Activated CD8-positive, alpha-beta T cell treated with anti-CD3 and anti-CD28 coated beads for 36 hours (primary cell): ENCODE results near the gene COL8A2. TPM values are rescaled to one million over a fixed set of nuclear protein-coding genes. Genes with fewer than 3 reads are reported as not detected.
A peak's percentile ranks its signal among the peaks of the same experiment; 100 is the strongest.

Source experiments
- ATAC-seq: fragments of 200-7000 bp; cut with Tn5 transposase; one replicate; pipeline ENCODE4 v1.10.0; 2021; ENCODE audit warnings: mild to moderate bottlenecking, moderate library complexity
- CTCF ChIA-PET: fragments of 350-600 bp; sonication (Branson Sonifier 250); formaldehyde crosslinking; loops from one replicate; lab custom pipeline; 2021; ENCODE audit warnings: antibody characterized with exemption; lab: Charles Lee
- POLR2A ChIA-PET: fragments of 350-600 bp; sonication (Branson Sonifier 250); formaldehyde crosslinking; loops from one replicate; lab custom pipeline; 2021; ENCODE audit warnings: antibody characterized with exemption; lab: Charles Lee
- DNase-seq: peaks from one replicate; pipeline ENCODE4 v3.0.0-alpha.2; 2020
- H3K27ac Mint-ChIP-seq: one replicate; pipeline ENCODE4 v1.8.0; 2021; ENCODE audit warnings: mild to moderate bottlenecking, mixed read lengths
- H3K27me3 Mint-ChIP-seq: one replicate; pipeline ENCODE4 v1.8.0; 2021; ENCODE audit warnings: mixed read lengths
- H3K36me3 Mint-ChIP-seq: one replicate; pipeline ENCODE4 v1.8.0; 2021; ENCODE audit warnings: low read depth, mixed read lengths
- H3K4me1 Mint-ChIP-seq: one replicate; pipeline ENCODE4 v1.8.0; 2021; ENCODE audit warnings: low read depth, mixed read lengths
- H3K4me3 Mint-ChIP-seq: one replicate; pipeline ENCODE4 v1.8.0; 2021; ENCODE audit warnings: mild to moderate bottlenecking, moderate library complexity, mixed read lengths
- H3K9me3 Mint-ChIP-seq: one replicate; pipeline ENCODE4 v1.8.0; 2021; ENCODE audit warnings: mixed read lengths
- CTCF ChIP-seq: fragments of 200-600 bp; IDR thresholded peaks from one replicate; pipeline ENCODE4 v1.8.0; 2022; ENCODE audit warnings: antibody characterized with exemption, mild to moderate bottlenecking
- intact Hi-C: fragments of 100-400 bp; cut with micrococcal nuclease; formaldehyde crosslinking; loops from one replicate; pipeline ENCODE4 v1.10.0; 2022
- total RNA-seq, 2 experiments: library from RNA; stranded (reverse); gene quantifications; one replicate each; pipeline ENCODE4 v1.2.3, GENCODE V29; 2021

COL8A2 gene
- total RNA-seq, 2 experiments from 2014 or later, result 0.83 to 0.85 TPM

- Mint-ChIP-seq H3K9me3 (no peaks in the 10 kb centered on the region), H3K36me3 (no peaks in the 10 kb centered on the region), H3K27ac (no peak overlapping the region), H3K27me3 (no peaks in the 10 kb centered on the region), H3K4me3 (no peak overlapping the region), H3K4me1 (peaks cover 6% of the 10 kb centered on the region)
- ATAC-seq (no peak), DNase-seq (no peak)
- ChIA-PET CTCF (interaction anchor here (0.6 to 4.8 kb wide), 22 partner anchors 9 to 222 kb away, joined by 3 to 86 read pairs (median 4); partner anchors contain the start of gene TRAPPC3), POLR2A (interaction anchor here (1.8 kb wide), 1 partner anchor 34 kb away, joined by 8 read pairs; no protein-coding TSS in a partner anchor)
- no peak for TF ChIP-seq CTCF
- intact Hi-C loops, result loop anchor here (2.0 kb wide), 1 partner anchor 34 kb away; no protein-coding TSS in a partner anchor
Measured at GRCh38 chr1:36100376-36100775, 24.6 kb downstream of the COL8A2 start.

DNA sequence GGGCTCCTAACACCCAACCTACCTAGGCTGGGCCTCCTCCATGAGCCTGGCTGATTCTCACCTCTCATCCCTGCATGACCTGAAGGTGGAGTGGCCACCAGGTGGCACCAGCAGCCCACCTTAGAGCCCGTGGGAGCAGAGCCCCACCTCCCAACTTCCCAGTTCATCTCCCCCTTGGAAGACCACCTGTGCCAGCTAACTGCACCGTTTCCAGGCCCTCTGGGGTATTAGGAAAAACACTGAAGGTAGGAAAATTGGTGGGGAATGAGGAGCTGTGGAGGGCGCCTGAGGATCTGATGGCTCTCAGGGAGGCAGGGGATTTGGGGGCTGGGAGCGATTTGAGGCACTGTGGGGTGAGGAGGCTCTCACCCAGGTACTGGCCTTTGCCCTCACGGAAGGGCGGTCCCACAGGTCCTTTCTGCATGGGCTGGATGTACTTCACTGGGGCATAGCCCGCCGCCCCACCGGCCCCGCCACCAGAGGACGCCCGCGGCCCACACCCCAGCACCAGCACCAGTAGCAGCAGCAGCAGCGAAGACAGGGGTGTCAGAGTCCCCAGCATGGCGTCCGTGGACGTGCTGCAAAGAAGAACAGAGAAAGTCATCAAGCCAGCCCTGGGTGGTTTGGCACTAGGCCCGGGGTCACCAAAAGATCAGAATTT lies 25.2 kb downstream of the COL8A2 start:
- POLR2A ChIA-PET, result interaction anchor here (1.8 kb wide), 1 partner anchor 35 kb away, joined by 8 read pairs; no protein-coding TSS in a partner anchor
- intact Hi-C loops, result loop anchor here (2.0 to 10.0 kb wide), 2 partner anchors 35 to 185 kb away; no protein-coding TSS in a partner anchor
- peak; percentile 93 for TF ChIP-seq CTCF

GRCh38 chr1:36098650-36099365 lies 26.2 kb downstream of the COL8A2 start:
- no peak overlapping the region for H3K27ac Mint-ChIP-seq
- POLR2A ChIA-PET, result no interaction called here

More for the DNA sequence above, 25.2 kb downstream of the COL8A2 start:
- CTCF ChIA-PET, result interaction anchor here (0.6 to 4.8 kb wide), 21 partner anchors 10 to 222 kb away, joined by 3 to 86 read pairs (median 4); partner anchors contain the start of gene TRAPPC3
- Mint-ChIP-seq H3K27ac (no peak overlapping the region), H3K9me3 (no peaks in the 10 kb centered on the region), H3K4me3 (no peak overlapping the region), H3K36me3 (no peaks in the 10 kb centered on the region), H3K27me3 (no peaks in the 10 kb centered on the region), H3K4me1 (peaks cover 6% of the 10 kb centered on the region)
- ATAC-seq (peak; percentile 92), DNase-seq (peak; percentile 86)

GRCh38 chr1:36097693-36098585 lies 27.1 kb downstream of the COL8A2 start:
- CTCF ChIA-PET, result interaction anchor here (1.2 to 6.9 kb wide), 6 partner anchors 20 to 90 kb away, joined by 3 to 71 read pairs (median 4); partner anchors contain the start of gene TRAPPC3
- Mint-ChIP-seq H3K4me1 (peaks cover 6% of the 10 kb centered on the region), H3K27me3 (no peaks in the 10 kb centered on the region), H3K36me3 (peaks cover 4% of the 10 kb centered on the region), H3K4me3 (no peak overlapping the region), H3K9me3 (no peaks in the 10 kb centered on the region), H3K27ac (no peak overlapping the region)
- POLR2A ChIA-PET, result no interaction called here
- ATAC-seq (no peak), DNase-seq (no peak)
- intact Hi-C loops, result loop anchor here (10.0 kb wide), 1 partner anchor 187 kb away; no protein-coding TSS in a partner anchor
- no peak for TF ChIP-seq CTCF

More at GRCh38 chr1:36098650-36099365, 26.2 kb downstream of the COL8A2 start:
- TF ChIP-seq CTCF, result no peak
- CTCF ChIA-PET, result interaction anchor here (2.7 to 6.9 kb wide), 2 partner anchors 35 to 51 kb away, joined by 12 to 71 read pairs; partner anchors contain the start of gene TRAPPC3
- H3K27me3 Mint-ChIP-seq, result no peaks in the 10 kb centered on the region
- no peaks in the 10 kb centered on the region for H3K9me3 Mint-ChIP-seq
- H3K4me3 Mint-ChIP-seq, result no peak overlapping the region
- no peak for ATAC-seq
- peaks cover 6% of the 10 kb centered on the region for H3K4me1 Mint-ChIP-seq
- intact Hi-C loops, result loop anchor here (10.0 kb wide), 1 partner anchor 186 kb away; no protein-coding TSS in a partner anchor
- H3K36me3 Mint-ChIP-seq, result peaks cover under 1% of the 10 kb centered on the region
- no peak for DNase-seq
